ENCODE data around the gene TPSD1.

The TPSD1 gene

DNA sequence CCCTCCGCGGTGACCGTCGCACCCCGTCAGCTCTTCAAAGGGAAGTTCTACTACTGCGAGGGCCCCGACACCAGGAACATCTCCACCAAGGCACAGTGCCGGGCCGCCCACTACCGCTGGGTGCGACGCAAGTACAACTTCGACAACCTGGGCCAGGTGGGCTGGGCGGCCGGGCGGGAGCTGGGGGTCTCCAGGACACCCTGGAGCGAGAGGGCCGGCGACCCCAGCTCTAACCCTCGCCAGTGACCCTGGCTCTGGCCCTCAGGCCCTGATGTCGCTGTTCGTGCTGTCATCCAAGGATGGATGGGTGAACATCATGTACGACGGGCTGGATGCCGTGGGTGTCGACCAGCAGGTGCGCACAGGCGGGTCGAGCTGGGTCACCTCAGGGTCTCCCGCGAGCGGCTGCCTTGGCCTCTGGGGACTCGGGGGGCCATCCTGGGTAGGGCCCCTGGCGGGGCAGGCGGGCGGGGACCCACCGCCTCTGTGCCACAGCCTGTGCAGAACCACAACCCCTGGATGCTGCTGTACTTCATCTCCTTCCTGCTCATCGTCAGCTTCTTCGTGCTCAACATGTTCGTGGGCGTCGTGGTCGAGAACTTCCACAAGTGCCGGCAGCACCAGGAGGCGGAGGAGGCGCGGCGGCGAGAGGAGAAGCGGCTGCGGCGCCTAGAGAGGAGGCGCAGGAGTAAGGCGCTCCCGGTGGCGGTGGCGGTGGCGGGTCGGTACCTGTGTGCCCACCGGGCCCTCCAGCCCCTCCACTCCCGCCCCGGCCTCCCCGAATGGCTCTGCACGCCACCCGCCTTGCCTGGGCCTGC is 44.2 kb upstream of the TPSD1 start:
- Histone ChIP-seq H3K27me3 (ENCODE audit: insufficient read depth, low read depth, severe bottlenecking) (no peaks in the 10 kb centered on the region), H3K27ac (no peak overlapping the region), H3K4me3 (ENCODE audit: low read depth, low read length) (no peak overlapping the region), H3K9me3 (ENCODE audit: severe bottlenecking) (no peaks in the 10 kb centered on the region), H3K36me3 (peaks cover 87% of the 10 kb centered on the region)
- DNase-seq = no peak
- TF ChIP-seq, protein P1, sequence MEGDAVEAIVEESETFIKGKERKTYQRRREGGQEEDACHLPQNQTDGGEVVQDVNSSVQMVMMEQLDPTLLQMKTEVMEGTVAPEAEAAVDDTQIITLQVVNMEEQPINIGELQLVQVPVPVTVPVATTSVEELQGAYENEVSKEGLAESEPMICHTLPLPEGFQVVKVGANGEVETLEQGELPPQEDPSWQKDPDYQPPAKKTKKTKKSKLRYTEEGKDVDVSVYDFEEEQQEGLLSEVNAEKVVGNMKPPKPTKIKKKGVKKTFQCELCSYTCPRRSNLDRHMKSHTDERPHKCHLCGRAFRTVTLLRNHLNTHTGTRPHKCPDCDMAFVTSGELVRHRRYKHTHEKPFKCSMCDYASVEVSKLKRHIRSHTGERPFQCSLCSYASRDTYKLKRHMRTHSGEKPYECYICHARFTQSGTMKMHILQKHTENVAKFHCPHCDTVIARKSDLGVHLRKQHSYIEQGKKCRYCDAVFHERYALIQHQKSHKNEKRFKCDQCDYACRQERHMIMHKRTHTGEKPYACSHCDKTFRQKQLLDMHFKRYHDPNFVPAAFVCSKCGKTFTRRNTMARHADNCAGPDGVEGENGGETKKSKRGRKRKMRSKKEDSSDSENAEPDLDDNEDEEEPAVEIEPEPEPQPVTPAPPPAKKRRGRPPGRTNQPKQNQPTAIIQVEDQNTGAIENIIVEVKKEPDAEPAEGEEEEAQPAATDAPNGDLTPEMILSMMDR (IDR thresholded peaks at IDR 0.05; ENCODE audit: low read depth, low read length) = no peak

DNA sequence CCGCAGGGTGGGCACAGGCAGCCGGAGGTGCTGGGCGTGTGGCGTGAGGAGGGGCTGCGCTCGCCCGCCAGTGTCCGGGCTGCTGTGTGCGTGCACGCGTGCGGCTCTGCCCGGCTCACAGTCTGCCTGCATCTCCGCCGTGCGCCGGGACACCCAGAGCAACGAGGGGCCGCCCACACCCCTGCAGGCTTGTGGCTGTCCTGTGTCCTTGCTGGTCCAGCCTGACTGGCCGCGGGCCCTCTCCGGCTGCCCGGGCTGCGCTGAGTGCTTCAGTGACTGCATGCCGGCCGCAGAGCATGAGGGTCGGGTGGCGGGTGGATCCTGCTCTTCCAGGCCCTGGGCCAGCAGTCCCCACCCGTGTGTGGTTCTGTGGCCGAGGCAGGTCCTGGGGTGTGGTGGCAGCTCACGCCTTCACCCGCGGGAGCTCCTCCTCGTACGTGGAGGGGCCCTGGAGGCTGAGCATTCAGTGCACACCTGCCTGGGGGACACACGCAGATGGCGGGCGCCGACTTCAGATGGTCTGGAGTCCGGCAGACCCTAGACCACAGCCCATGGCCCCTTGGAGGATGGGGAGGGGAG is 43.2 kb upstream of the TPSD1 start:
- Histone ChIP-seq H3K27me3 (ENCODE audit: insufficient read depth, low read depth, severe bottlenecking) (no peaks in the 10 kb centered on the region), H3K4me3 (ENCODE audit: low read depth, low read length) (no peak overlapping the region), H3K36me3 (peaks cover 89% of the 10 kb centered on the region), H3K27ac (no peak overlapping the region), H3K9me3 (ENCODE audit: severe bottlenecking) (no peaks in the 10 kb centered on the region)
- DNase-seq = no peak
- TF ChIP-seq, protein P1 (IDR thresholded peaks at IDR 0.05; ENCODE audit: low read depth, low read length) = no peak

DNA sequence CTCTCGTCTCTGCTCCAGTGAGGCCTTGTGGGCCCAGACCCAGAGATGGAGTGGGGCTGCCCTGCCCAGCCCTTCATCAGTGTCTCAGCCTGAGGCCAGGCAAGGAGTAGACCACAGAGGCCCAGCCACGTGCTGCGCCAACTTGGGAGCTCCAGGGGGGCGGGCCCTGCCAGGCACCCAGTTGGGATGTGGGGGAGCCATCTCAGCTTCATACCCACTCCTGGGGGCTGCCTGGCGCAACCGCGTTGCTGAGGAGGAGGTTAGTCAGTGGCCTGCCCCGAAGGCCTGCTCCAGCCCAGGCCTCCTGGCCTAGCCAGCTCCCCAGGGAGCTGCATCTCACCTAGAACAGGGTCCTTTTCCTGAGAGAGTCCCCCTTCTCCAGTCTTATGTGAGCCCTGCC is 42.6 kb upstream of the TPSD1 start:
- Histone ChIP-seq H3K4me3 (ENCODE audit: low read depth, low read length) (no peak overlapping the region), H3K9me3 (ENCODE audit: severe bottlenecking) (no peaks in the 10 kb centered on the region), H3K27me3 (ENCODE audit: insufficient read depth, low read depth, severe bottlenecking) (no peaks in the 10 kb centered on the region), H3K27ac (no peak overlapping the region), H3K36me3 (peaks cover 89% of the 10 kb centered on the region)
- TF ChIP-seq, protein P1 (IDR thresholded peaks at IDR 0.05; ENCODE audit: low read depth, low read length) = no peak
- no peak for DNase-seq

DNA sequence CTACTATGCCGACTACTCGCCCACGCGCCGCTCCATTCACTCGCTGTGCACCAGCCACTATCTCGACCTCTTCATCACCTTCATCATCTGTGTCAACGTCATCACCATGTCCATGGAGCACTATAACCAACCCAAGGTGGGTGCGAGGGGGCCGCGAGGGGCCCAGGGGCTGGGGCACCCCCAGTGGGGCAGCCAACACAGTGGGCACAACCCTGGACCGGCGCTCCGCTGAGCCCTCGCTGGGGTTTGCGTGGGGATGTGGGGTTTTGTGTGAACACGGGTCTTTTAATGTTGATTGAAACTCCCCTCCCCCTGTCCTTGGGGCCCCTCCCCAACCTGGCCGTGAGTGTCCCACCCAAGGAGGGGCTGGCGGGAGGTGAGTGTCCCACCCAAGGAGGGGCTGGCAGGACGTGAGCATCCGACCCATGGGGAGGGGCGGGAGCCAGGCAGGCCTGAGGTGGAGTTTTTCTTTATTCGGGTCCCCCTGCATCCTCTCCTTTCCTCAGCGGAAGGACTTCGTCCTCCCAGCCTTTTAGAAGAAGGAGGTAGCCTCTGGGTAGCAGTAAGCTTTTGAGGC is 42.0 kb upstream of the TPSD1 start:
- no peak for DNase-seq
- H3K36me3 ChIP-seq = peaks cover 86% of the 10 kb centered on the region
- no peak overlapping the region for H3K4me3 ChIP-seq (ENCODE audit: low read depth, low read length)
- no peaks in the 10 kb centered on the region for H3K9me3 ChIP-seq (ENCODE audit: severe bottlenecking)
- H3K27me3 ChIP-seq (ENCODE audit: insufficient read depth, low read depth, severe bottlenecking) = no peaks in the 10 kb centered on the region
- no peak overlapping the region for H3K27ac ChIP-seq
- TF ChIP-seq, protein P1 (IDR thresholded peaks at IDR 0.05; ENCODE audit: low read depth, low read length) = no peak

DNA sequence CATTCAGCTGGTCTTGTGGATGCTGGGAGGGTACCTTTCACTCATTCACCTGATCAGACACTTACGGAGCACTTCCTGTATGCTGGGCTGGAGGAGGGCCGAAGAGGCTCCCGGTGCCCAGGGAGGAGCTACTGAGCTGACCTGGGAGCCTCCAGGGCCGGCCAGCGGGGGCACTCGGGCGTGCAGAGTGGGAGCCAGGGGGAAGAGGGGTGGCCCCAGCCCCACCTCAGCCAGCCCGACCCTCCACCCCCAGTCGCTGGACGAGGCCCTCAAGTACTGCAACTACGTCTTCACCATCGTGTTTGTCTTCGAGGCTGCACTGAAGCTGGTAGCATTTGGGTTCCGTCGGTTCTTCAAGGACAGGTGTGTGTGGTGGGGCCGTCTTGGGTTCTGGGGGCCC is 41.1 kb upstream of the TPSD1 start:
- Histone ChIP-seq H3K27ac (no peak overlapping the region), H3K9me3 (ENCODE audit: severe bottlenecking) (no peaks in the 10 kb centered on the region), H3K36me3 (peaks cover 86% of the 10 kb centered on the region), H3K27me3 (ENCODE audit: insufficient read depth, low read depth, severe bottlenecking) (no peaks in the 10 kb centered on the region), H3K4me3 (ENCODE audit: low read depth, low read length) (no peak overlapping the region)
- TF ChIP-seq, protein P1 (IDR thresholded peaks at IDR 0.05; ENCODE audit: low read depth, low read length) = no peak
- no peak for DNase-seq
